ENCODE measurements around the gene FBXO31. TPM values are rescaled to one million over a fixed set of nuclear protein-coding genes. Genes with fewer than 3 reads are reported as not detected.
"Not testable (repeated sequence)": the region's sequence is repeated elsewhere in the genome, so short reads cannot be mapped to it uniquely, and the experiment has no call there.

Gene FBXO31
- total RNA-seq, 1 donor from 2014 or later = 29.9 TPM

GRCh38 chr16:87367529-87367928, 16.0 kb downstream of the FBXO31 start:
- no peaks in the 10 kb centered on the region for H3K9me3 ChIP-seq
- peaks cover 24% of the 10 kb centered on the region for H3K4me1 ChIP-seq
- intact Hi-C loops (cut with DNase I) = no loop called here
- ATAC-seq = no peak
- no peak overlapping the region for H3K4me3 ChIP-seq
- TF ChIP-seq CTCF (IDR thresholded peaks at IDR 0.05) = no peak
- no peaks in the 10 kb centered on the region for H3K27me3 ChIP-seq
- H3K36me3 ChIP-seq = no peaks in the 10 kb centered on the region
- no peak for DNase-seq
- H3K27ac ChIP-seq = no peak overlapping the region

DNA sequence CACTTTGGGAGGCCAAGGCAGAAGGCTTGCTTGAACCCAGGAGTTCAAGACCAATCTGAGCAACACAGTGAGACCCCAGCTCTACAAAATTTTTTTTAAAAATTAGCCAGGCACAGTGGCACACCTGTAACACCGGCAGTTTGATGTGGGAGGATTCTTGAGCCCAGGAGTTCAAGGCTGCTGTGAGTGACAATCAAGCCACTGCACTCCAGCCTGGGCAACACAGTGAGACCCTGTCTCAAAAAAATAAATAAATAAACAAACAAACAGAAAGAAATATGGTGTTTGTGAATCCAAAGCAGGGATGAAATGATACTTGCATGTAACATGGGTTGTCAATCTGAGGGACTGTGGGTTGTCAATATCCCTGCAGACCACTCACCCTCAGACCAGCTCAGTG, 16.6 kb downstream of the FBXO31 start:
- ATAC-seq = no peak
- Histone ChIP-seq H3K27me3 (no peaks in the 10 kb centered on the region), H3K4me3 (no peak overlapping the region), H3K4me1 (peaks cover 24% of the 10 kb centered on the region), H3K36me3 (peaks cover 4% of the 10 kb centered on the region), H3K27ac (no peak overlapping the region), H3K9me3 (no peaks in the 10 kb centered on the region)
- no peak for DNase-seq
- no peak for TF ChIP-seq CTCF (IDR thresholded peaks at IDR 0.05)
- intact Hi-C loops (cut with DNase I) = no loop called here

DNA sequence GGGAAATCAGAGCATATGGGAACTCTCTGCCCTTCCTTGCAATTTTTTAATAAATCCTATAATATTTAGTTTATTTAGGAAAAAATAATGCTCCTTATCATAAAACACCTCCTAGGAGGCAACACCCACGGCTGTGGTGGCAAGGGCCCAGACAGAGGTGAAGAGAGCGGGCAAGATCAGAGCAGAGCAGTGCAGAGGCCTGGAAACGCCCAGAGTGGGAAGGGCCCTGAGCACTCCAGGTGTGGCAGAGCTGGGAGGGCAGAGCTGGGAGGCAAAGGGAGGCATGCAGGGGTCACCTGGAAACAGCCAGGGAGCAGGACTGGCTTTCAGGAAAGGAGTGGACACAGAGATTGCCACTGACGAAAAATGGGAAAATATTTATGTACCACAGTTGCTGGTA, 17.3 kb downstream of the FBXO31 start:
- Histone ChIP-seq H3K36me3 (peaks cover 9% of the 10 kb centered on the region), H3K4me1 (peaks cover 24% of the 10 kb centered on the region), H3K27ac (no peak overlapping the region), H3K4me3 (no peak overlapping the region), H3K27me3 (no peaks in the 10 kb centered on the region), H3K9me3 (no peaks in the 10 kb centered on the region)
- ATAC-seq (no peak), DNase-seq (no peak)
- no peak for TF ChIP-seq CTCF (IDR thresholded peaks at IDR 0.05)
- intact Hi-C loops (cut with DNase I) = no loop called here

DNA sequence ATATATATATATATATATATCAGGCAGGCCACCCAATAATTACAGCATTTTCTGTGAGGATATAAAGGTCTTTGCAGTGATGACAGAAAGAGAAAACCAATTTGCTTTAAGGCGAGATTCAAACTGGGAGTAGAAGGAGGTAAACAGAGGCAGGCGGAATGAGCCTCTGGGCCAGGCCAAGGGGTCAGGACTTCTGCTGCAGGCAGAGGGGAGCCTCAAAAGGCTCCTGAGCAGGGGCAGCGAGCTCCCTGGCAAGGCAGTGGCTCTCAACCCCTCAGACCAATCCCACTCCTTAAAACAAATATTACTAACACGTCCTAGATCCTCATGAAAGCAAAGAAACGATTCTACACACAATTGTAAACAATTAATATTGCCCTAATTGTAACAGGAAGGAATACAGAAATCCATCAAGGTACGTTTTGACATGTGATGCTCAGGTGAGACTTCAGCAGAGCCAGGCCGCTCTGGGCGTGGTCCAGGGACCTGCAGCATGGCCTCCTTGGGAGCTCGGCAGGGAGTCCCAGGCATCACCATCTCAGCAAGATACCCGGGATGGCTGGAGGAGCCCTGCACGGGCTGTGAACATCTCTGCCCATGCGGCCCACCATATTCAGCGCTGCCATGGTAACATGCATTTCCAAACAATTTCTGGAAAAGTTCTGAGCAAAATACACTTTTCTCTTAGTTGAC, 18.4 kb downstream of the FBXO31 start:
- H3K4me1 ChIP-seq = peaks cover 24% of the 10 kb centered on the region
- H3K27ac ChIP-seq = no peak overlapping the region
- no peaks in the 10 kb centered on the region for H3K27me3 ChIP-seq
- intact Hi-C loops (cut with DNase I) = no loop called here
- no peak for TF ChIP-seq CTCF (IDR thresholded peaks at IDR 0.05)
- no peaks in the 10 kb centered on the region for H3K9me3 ChIP-seq
- DNase-seq (no peak), ATAC-seq (no peak)
- peaks cover 12% of the 10 kb centered on the region for H3K36me3 ChIP-seq
- H3K4me3 ChIP-seq = no peak overlapping the region

- H3K36me3 ChIP-seq = peaks cover 23% of the 10 kb centered on the region
- DNase-seq (no peak), ATAC-seq (peak; percentile 57)
- no peaks in the 10 kb centered on the region for H3K9me3 ChIP-seq
- no peak for TF ChIP-seq CTCF (IDR thresholded peaks at IDR 0.05)
- H3K4me3 ChIP-seq = no peak overlapping the region
- H3K27ac ChIP-seq = no peak overlapping the region
- intact Hi-C loops (cut with DNase I) = no loop called here
- no peaks in the 10 kb centered on the region for H3K27me3 ChIP-seq
- H3K4me1 ChIP-seq = peaks cover 24% of the 10 kb centered on the region
These were observed 19.7 kb downstream of the FBXO31 start for GRCh38 chr16:87363771-87364455.

DNA sequence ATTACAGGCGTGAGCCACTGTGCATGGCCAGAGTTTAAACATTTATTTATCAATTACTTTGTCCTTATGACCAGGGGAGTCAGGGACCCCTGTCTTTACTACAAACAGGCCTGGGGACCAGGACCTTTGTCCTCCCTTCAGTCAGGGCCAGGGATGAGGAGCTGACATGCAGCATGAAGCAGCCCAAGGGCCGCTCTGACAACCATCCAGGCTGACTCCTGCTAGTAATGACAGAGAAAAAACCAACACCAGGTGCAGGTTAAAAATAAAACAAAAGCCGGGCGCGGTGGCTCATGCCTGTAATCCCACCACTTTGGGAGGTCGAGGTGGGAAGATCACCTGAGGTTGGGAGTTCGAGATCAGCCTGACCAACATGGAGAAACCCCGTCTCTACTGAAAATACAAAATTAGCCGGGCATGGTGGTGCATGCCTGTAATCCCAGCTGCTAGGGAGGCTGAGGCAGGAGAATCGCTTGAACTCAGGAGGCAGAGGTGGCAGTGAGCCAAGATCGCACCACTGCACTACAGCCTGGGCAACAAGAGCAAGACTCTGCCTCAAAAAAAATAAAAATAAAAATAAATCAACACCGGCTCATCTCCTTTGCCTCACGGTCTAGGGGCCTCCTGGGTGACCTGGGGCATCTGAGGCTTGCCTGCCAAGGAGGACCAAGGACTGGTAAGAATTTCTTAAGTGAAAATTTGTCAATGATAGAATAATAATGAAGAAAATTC, 20.6 kb downstream of the FBXO31 start:
- H3K36me3 ChIP-seq = peaks cover 32% of the 10 kb centered on the region
- H3K27ac ChIP-seq; H3K9me3 ChIP-seq; intact Hi-C loops (cut with DNase I); H3K27me3 ChIP-seq; DNase-seq; H3K4me3 ChIP-seq; ATAC-seq: not testable (repeated sequence)
- peaks cover 16% of the 10 kb centered on the region for H3K4me1 ChIP-seq

All from upper lobe of right lung (tissue), 1 donor.